ENCODE data around the gene GNAZ. TPM values are rescaled to one million over a fixed set of nuclear protein-coding genes. Genes with fewer than 3 reads are reported as not detected.

GNAZ gene
- total and polyA plus RNA-seq, 7 donors: under 0.01 to 27.6 (median 22.8) TPM

DNA sequence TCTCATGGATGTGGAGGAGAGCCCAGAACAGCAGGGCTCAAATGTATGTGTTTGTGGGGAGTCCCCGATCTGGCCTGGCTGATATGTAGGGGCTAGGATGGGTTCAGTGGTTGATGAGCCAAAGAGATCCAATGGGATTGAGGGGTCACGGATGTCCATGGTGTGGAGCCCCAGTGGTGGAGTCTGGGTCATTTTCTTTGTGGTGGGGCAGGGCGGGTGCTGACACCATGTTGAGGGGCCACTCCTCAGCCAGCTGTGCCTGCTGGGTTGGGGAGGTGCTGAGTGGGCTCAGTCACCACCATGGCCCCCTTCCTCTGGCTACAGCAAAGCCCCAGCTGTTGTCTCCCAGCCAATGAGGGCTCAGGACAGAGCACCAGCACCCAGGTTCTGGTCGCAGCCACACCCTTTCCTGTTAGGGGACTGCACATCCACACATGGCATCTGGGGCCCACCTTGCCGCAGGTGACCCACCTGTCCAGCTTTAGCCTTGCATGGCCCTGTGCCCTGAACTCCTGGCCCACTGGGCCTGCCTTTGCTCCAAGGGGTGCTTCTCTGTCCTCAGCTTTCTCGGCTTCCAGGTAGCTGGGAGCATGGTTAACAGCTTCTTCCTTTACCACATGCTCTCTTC, 3.2 kb upstream of the GNAZ start:
- intact Hi-C loops (cut with DNase I): no loop called here
- peak; percentile 55 for DNase-seq
- WGBS, 2 donors: 88 to 91% methylated on average over 6 of the region's 6 CpGs
- H3K27ac ChIP-seq: no peak overlapping the region
- H3K4me1 ChIP-seq: peaks cover 0 to 27% (median 21%) of the 10 kb centered on the region in 4 donors
- TF ChIP-seq POLR2A (IDR thresholded peaks at IDR 0.05): no peak
- TF ChIP-seq, protein P1, sequence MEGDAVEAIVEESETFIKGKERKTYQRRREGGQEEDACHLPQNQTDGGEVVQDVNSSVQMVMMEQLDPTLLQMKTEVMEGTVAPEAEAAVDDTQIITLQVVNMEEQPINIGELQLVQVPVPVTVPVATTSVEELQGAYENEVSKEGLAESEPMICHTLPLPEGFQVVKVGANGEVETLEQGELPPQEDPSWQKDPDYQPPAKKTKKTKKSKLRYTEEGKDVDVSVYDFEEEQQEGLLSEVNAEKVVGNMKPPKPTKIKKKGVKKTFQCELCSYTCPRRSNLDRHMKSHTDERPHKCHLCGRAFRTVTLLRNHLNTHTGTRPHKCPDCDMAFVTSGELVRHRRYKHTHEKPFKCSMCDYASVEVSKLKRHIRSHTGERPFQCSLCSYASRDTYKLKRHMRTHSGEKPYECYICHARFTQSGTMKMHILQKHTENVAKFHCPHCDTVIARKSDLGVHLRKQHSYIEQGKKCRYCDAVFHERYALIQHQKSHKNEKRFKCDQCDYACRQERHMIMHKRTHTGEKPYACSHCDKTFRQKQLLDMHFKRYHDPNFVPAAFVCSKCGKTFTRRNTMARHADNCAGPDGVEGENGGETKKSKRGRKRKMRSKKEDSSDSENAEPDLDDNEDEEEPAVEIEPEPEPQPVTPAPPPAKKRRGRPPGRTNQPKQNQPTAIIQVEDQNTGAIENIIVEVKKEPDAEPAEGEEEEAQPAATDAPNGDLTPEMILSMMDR (IDR thresholded peaks at IDR 0.05): no peak
- no peak for TF ChIP-seq EP300 (IDR thresholded peaks at IDR 0.05)
- no peak for TF ChIP-seq POLR2AphosphoS5 (IDR thresholded peaks at IDR 0.05)
- H3K36me3 ChIP-seq: no peaks in the 10 kb centered on the region
- H3K4me3 ChIP-seq: no peak overlapping the region
- H3K27me3 ChIP-seq: no peaks in the 10 kb centered on the region
- H3K9me3 ChIP-seq: no peaks in the 10 kb centered on the region

DNA sequence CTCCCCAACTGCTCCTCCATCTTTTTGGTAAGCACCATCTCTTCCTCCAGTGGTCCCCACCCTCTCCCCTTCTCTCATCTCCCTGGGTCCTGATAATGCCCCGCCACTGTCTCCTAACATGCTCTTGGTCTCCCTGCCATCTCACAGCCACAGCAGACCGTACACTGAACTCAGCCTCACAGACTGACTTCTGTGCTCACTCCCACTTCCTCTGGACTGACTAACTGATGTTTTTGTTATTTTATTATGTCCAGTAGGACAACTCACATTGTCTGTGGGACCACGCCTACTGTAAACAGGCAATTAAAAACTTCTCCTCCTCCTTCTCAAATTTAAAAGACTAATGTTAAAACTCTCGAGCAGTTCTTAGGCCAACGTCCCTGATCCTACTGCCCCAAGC, 2.6 kb upstream of the GNAZ start:
- Histone ChIP-seq H3K4me3 (no peak overlapping the region), H3K4me1 (peaks cover 0 to 32% (median 21%) of the 10 kb centered on the region in 4 donors), H3K27me3 (no peaks in the 10 kb centered on the region), H3K36me3 (no peaks in the 10 kb centered on the region), H3K9me3 (no peaks in the 10 kb centered on the region), H3K27ac (no peak overlapping the region)
- TF ChIP-seq POLR2A (IDR thresholded peaks at IDR 0.05) (no peak), POLR2AphosphoS5 (IDR thresholded peaks at IDR 0.05) (no peak), EP300 (IDR thresholded peaks at IDR 0.05) (no peak)
- TF ChIP-seq, protein P1 (IDR thresholded peaks at IDR 0.05): no peak
- DNase-seq: no peak
- 31 to 67% methylated on average over 5 of the region's 5 CpGs for whole genome bisulfite sequencing, 2 donors
- intact Hi-C loops (cut with DNase I): no loop called here

- Histone ChIP-seq H3K27me3 (no peaks in the 10 kb centered on the region), H3K36me3 (no peaks in the 10 kb centered on the region), H3K4me3 (no peak overlapping the region), H3K9me3 (no peaks in the 10 kb centered on the region), H3K4me1 (peaks cover 0 to 37% (median 21%) of the 10 kb centered on the region in 4 donors), H3K27ac (no peak overlapping the region)
- peak; percentile 57 for DNase-seq
- TF ChIP-seq, protein P1 (IDR thresholded peaks at IDR 0.05): no peak
- TF ChIP-seq POLR2A (IDR thresholded peaks at IDR 0.05): no peak
- no peak for TF ChIP-seq POLR2AphosphoS5 (IDR thresholded peaks at IDR 0.05)
- no peak for TF ChIP-seq EP300 (IDR thresholded peaks at IDR 0.05)
- 55 to 76% methylated on average over 8 of the region's 8 CpGs for WGBS, 2 donors
- intact Hi-C loops (cut with DNase I): no loop called here
These were observed 2.1 kb upstream of the GNAZ start for GRCh38 chr22:23068096-23068831.

DNA sequence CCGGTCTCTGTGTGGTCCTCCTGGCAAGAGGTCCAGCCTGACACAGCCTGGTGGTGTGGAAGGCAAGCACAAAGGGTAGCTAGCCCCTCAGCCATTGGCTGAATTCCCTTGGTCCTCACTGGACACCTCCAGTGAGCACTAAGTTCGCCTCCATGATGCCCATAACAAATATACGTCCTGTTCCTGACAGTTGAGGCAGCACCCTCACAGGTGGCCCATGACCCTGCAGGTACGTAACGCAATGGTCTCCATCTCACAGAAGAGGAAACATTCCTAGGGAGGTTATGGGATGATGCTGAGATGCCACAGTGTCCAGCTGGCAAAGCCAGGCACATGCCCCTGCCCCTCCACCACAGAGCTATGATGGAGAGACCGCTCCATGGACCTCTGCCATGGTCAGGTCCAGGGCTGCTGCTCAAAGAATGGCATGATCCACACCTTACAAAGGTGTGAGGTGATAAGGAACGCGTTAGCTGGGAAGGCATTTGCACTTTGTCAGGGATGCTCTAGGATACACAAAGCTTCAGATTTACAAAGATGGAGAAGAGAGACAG, 1.4 kb upstream of the GNAZ start:
- no peak overlapping the region for H3K27ac ChIP-seq
- no peaks in the 10 kb centered on the region for H3K36me3 ChIP-seq
- 71 to 86% methylated on average over 8 of the region's 8 CpGs for WGBS, 2 donors
- TF ChIP-seq, protein P1 (IDR thresholded peaks at IDR 0.05): no peak
- no peak for TF ChIP-seq POLR2AphosphoS5 (IDR thresholded peaks at IDR 0.05)
- TF ChIP-seq POLR2A (IDR thresholded peaks at IDR 0.05): no peak
- no peak for TF ChIP-seq EP300 (IDR thresholded peaks at IDR 0.05)
- H3K27me3 ChIP-seq: no peaks in the 10 kb centered on the region
- no peaks in the 10 kb centered on the region for H3K9me3 ChIP-seq
- no peak overlapping the region for H3K4me3 ChIP-seq
- intact Hi-C loops (cut with DNase I): no loop called here
- DNase-seq: peak; percentile 59
- H3K4me1 ChIP-seq: peaks cover 0 to 37% (median 21%) of the 10 kb centered on the region in 4 donors
